GM21717 (cell line): Measurements from ENCODE around the gene ANGPTL7.
"Not testable (repeated sequence)": the region's sequence is repeated elsewhere in the genome, so short reads cannot be mapped to it uniquely, and the experiment has no call there.

Source experiments
- ATAC-seq: cut with Tn5 transposase; IDR thresholded peaks from one replicate; pipeline ENCODE4 v1.9.1; 2021; ENCODE audit warnings: mild to moderate bottlenecking, moderate library complexity; ENCODE audit not compliant: unreplicated experiment

The ANGPTL7 gene

DNA sequence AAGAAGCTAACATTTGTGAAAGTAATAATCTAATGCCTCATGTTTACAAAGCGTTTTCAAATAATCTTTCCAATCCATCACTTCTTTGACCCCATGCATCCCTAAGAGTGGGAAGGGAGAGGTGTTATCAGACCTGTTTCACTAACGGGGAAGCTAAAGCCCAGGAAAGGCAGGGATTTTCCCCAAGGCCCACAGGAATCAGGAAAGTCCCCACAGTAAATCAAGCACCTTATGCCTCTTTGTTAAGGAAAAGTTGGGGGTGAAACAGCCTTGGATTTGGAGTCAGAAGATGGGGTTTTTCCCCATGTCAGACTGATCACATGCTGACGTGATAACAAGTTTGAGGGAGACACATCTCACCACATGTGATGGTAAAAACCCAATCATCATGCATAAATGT lies 20.0 kb upstream of the ANGPTL7 start:
- ATAC-seq: no peak

DNA sequence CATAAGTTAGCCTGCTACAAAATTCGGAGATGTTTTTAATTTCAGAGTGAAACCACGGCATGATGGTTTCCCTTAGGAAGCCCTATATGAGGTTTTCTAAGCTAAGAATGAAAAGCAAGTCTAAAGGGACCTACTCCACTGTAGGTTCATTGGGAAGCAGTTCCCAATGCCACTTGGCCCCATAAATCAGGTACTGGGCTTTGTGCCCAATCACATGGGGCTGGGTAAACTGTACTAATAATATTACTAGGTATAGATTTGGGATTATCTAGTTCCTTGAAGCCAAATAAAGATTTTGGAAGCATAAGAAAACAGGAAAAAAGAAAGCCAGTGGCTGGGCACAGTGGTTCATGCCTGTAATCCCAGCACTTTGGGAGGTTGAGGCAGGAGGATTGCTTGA lies 19.1 kb upstream of the ANGPTL7 start:
- no peak for ATAC-seq

DNA sequence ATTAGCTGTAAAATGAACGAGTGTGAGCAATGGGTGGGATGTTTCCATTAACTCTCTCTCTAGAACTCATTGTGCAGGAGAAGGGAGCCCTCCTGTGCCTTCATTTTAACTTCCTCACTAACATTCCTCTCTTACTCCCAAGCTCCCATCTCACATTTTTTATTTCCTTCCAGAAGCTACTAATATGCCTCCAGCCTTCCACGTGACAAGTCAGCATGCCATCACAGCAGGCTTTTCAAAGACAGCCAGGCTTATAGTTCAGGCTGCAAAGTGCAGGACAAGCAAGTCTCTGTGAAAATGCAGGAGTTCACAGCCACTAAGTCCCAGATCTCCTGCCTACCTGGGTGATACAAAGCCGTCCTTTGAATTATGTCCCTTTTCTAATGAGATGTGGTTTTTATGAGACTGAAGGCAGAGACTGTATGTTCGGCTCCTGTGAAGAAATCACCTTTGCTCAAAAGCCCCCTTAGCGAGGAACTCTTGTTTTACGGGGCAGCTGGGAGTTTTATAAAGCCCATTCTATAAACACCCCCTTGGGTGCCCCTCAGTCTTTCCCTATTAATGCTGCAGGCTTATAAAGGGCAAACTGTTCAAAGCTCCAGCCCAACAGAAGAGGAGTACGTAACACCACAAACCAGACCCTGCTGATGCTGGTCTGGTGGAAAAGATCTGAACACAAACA lies 14.8 kb upstream of the ANGPTL7 start:
- no peak for ATAC-seq

DNA sequence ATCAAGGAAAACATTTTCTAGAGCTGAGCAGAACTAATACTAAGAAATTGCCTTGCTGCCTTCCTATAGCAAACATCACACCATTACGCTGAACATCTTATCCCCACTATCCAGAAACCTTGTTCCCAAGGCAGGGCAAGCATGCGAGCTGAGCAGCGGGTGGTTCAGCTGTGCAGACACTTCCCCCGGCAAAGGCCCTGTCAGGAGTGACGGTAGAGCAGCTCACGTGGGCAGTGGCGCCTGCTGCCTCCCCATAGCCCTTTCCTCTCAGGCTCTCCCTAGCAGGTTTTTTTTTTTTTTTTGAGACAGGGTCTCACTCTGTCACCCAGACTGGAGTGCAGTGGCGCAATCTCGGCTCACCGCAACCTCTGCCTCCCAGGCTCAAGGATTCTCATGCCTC lies 13.7 kb upstream of the ANGPTL7 start:
- ATAC-seq: no peak

DNA sequence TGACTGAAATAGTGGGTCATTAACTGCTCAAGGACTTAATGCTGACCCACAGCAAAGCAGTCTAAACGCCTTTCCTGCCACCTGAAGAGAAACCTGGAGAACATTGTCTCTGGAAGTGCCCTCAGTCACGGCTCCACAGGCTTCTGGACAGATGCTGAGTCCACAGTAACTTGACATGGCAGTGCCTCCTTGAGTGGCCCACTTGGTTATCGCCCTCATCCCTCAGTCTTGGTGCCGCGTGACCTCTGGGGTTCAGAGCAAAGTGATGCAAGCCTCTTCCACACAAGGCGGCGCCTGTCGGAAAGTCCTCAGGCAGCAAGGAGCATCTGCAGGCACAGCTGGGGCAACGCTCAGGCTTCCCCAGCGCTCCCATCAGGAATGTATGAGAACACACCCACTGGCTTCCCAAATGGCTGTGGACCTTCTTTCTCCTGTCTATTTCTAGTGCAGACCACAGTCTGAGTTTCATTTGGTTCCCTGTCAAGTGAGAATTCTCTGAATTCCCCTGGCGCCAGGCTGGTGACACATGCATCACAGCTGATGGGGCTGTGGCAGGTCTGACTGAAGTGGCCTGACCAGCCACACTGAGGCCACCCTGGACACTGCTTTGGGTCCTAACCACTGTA lies 13.0 kb upstream of the ANGPTL7 start:
- ATAC-seq: no peak

DNA sequence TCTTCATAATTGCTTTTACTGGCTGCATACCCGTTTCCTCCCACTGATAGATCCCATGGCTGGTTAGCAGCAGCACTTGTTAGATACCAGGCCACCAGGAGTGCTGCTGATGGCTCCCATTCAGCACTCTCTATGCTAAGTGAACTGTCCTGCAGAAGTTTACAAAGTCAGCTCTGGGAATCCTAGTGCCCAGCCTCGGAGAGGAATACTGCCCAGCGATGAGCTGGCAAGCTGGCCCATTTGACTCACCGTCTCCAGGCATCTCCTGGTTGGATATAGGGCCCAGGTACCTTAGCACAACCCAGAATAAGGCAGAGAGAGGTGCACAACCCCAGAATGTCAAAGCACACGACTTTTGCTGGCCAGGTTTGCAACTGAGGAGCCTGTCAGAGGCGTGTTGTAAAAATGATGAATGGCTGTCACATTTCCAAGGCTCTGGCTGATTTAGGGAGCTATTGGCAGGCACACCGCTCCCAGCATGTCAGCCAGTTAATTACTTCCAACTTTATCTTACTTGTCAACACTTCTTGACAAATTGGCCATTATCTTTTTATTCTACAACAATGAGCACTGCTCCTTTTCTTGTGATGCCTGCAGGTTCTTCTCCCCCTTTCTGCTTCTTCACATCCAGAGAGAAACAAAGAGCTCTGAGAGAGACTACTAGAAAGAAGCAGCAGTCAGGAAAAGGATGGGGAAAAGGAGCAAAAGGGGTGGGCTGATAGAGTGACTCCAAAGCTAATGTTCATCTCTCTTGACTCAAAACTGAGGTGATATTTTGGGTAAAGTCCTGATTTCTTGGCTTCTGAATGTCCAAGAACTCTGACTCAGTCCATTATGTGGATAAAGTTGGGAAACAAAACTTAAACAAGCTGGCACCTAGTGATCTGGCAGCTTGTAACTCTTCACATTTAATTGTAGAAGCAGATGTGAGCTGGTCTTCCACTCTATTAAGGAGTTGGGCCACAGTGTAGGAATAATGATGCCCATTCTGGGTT lies 10.8 kb upstream of the ANGPTL7 start:
- no peak for ATAC-seq

DNA sequence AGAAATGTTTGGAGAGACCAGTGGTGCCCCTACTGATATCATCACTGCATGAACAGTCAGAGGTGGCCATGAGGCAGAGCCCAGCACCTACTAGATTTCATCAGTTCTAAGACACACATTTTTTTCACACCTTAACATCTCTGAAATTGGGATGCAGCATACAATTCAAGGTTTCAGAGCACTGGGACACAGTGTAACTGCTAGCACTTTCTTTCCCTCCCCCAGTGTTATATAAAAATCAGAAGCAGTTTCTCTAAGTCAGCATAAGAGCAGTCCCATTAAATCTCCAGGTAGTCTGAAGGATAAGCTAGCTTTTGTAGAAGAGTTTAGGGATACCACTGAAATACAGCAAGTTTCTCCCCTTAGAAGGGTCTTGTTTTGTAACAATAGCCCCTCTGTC lies 10.0 kb upstream of the ANGPTL7 start:
- ATAC-seq: no peak

DNA sequence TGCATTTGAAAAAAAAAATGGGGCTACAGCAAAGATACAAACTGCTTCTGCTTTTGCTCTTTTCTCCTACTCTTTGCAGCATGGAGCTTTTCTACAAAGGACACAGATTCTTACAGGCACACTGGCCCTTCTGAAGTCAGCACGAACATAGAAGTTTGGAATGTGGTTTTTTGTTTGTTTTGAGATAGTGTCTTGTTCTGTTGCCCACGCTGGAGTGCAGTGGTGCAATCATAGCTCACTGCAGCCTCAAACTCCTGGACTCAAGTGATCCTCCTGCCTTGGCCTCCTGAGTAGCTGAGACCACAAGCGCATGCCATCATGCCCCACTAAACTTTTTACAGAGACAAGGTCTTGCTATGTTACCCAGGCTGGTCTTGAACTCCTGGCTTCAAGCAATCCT lies 9.4 kb upstream of the ANGPTL7 start:
- ATAC-seq: not testable (repeated sequence)

DNA sequence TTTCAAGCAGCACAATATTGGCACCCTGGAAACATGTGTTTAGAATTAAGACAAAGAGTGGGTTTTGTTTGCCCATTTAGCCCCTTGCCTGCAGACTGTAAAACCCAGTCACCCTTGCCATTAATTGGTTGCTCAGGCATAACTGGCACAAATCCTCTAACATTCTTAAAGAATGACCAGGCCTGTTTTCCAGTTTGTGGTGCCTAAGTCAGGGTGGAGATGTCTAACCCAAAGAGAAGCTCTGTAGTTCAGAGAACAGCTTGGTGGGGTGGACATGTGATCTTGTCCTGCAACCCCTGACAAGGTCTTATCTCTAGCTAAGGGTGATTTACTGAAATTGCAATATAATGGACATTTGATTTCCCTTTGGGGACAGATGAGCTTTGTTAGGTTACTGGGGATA lies 8.8 kb upstream of the ANGPTL7 start:
- ATAC-seq: no peak

DNA sequence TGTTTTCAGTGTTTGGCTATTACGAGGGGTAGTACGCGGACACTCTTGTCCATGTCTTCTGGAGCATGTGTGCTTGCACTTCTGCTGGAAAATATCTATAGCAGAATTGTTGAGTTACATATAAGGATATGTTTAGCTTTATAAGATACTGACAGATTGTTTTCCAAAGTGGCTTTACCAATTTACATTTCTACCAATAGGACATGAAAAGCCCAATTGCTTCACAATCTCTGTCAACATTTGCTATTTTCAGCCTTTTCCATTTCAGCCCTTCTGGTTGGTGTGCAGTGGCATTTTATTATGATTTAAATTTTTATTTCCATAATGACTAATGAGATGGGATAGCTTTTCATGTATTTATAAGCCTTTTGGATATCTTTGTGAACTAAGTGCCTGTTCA lies 6.3 kb upstream of the ANGPTL7 start:
- no peak for ATAC-seq

DNA sequence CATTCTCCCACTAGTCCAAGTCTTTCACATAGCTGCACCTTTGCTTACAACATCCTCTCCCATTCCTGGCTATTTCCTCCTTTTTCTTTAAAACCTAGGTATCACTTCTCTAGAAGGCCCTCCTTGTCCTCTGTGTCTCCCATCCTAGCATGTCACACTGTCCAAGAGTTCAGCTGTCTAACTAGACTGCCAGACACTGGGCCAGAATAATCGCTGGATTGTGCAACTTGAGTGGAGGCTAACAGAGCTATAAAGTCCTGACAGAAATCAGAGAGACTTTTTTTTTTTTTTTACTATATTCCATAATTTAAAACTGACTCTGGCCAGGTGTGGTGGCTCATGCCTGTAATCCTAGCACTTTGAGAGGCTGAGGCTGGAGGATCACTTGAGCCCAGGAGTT lies 4.2 kb upstream of the ANGPTL7 start:
- ATAC-seq: no peak

DNA sequence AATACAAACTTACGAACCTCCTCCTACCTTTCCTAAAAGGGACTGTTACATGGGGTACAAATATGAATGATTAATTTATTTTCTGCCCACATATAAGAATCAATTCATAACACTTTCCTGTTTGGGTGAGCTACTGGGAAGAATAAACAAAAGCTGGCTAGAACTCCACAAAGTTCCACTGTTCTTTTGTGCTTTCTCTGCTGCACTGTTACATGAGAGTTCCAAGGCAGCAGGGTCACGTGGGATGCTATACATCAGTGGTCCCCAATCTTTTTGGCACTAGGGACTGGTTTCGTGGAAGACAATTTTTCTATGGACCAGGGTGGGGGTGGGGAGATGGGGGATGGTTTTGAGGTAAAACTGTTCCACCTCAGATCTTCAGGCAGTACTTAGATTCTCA lies 2.2 kb upstream of the ANGPTL7 start:
- ATAC-seq: no peak

DNA sequence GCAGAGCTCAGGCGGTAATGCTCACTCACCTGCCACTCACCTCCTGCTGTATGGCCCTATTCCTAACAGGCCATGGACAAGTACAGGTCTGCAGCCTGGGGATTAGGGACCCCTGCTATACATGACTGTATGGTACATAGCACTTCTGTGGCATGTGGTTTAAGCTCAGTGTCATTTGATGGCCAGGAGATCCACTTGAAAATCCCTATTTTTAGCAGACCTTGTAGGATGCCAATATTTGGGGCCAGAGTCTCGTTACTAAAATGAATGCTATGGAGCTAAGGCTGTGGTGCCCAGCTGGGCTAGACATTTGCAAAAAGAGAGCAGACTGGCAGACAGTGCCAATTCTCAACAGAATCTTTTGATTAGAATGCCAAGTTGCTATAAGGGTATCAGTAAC lies 1.7 kb upstream of the ANGPTL7 start:
- no peak for ATAC-seq

DNA sequence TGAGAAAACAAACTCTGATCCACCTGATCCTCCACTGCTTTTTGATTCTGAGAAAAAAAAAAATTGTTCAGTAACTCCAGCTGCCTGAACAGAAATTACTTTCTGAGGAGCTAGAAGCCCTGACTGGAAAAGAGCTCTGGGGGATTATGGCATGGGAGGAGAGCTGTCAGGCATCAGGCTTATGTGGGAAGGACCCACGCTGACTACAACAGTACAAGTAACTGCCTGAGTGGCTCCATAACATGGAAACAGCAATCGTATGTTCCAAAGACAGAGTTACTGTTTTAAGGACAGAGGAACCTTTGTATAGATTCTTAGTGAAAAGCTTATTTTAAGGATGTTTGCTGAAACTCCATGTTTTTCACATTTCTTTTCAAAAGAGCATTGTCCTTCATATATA lies 1.2 kb upstream of the ANGPTL7 start:
- no peak for ATAC-seq

DNA sequence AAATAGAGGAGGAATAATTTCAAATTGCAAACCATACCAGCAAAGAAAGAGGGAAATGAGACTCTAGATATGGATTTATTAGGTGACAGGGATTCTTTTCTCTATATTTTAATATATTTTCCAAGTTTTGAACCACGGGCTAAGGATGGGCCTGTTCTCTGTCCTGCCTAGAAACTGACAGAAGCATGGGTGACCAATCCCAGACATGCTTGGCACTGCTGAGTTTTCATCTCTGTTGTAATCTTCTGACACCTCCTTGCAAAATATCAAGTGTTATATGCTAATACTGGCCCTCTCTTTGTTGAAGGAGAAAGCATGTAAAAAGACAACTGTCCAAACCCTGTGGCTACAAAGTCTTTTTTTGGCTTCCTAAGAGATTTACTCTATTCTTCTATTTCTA lies 774 bp upstream of the ANGPTL7 start:
- ATAC-seq: no peak

DNA sequence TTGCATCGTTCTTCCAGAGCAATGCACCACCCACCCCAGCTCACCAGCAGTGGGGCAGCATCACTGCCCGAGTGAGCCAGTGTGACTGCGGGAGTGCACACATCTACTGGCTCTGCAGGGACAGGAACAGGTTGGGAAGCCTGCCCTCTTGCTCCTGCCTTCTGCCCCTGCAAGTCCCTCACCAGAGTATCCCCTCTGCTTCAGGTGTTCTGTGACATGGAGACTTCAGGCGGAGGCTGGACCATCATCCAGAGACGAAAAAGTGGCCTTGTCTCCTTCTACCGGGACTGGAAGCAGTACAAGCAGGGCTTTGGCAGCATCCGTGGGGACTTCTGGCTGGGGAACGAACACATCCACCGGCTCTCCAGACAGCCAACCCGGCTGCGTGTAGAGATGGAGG lies 4.2 kb downstream of the ANGPTL7 start:
- no peak for ATAC-seq

DNA sequence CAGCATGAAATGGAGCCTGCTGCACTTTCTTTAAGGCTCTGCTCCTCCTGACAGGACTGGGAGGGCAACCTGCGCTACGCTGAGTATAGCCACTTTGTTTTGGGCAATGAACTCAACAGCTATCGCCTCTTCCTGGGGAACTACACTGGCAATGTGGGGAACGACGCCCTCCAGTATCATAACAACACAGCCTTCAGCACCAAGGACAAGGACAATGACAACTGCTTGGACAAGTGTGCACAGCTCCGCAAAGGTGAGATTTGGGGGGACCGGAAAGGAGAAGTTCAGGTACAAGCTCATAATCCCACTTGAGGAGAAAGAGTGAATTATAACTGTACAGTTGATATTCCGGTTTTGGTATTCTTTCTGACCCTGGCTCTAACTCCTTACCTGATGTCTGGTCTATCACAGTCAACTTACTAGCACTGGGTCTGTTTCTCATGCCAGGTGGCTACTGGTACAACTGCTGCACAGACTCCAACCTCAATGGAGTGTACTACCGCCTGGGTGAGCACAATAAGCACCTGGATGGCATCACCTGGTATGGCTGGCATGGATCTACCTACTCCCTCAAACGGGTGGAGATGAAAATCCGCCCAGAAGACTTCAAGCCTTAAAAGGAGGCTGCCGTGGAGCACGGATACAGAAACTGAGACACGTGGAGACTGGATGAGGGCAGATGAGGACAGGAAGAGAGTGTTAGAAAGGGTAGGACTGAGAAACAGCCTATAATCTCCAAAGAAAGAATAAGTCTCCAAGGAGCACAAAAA lies 5.4 kb downstream of the ANGPTL7 start:
- no peak for ATAC-seq

DNA sequence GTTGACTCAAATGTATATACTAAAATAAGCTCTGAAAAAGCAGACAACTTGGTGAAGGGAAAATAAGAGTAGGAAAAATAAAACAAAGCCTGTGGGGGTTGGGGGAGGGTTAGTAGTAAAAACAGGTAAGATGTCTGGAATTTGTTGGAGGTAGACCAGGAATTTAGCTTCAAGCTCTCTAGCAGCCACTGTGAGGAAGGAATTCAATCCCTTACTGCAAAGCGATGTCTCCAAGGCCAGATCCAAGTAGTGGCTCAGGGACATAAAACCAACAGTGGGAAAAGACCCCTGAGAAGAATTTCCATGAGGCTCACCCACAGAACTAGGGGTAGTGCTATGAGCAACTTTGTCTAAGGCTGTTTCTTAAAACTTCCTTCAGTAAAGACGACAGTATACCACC lies 7.8 kb downstream of the ANGPTL7 start:
- ATAC-seq: no peak

DNA sequence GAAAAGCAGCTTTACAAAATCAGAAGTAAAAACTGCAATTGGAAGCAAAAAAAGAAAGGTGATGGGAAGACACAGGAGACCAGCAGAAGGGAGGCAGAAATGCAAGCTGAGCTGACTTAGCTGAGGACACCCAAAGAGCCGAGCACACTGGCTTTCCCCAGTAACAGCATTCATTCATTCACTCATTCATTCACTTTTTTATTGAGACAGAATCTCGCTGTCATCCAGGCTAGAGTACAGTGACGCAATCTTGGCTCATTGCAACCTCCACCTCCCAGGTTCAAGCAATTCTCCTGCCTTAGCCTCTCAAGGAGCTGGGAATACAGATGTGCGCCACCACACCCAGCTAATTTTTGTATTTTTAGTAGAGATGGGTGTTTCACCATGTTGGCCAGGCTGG lies 8.2 kb downstream of the ANGPTL7 start:
- ATAC-seq: no peak

DNA sequence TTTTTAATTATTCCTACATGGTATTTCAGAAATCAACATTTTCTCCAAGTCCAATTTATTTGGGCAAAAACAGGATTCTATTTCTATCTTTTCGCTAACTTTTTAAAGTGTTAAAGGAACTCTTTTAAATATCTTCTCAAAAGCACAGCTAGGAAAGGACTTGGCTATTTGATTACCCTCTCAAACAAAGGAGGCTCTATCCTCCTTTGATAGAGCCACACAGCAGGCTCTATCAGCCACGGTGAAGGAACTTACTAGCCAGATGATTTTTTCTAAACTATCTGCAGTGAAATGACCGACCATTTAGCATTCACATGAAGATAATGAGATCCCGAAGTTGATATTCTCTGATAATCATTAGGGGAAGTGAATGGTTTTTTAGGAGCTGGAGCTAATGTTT lies 9.1 kb downstream of the ANGPTL7 start:
- no peak for ATAC-seq
